Parathyroid adenoma (tissue), 2 donors: ENCODE data around the gene SLC25A2.

ENCODE experiments used
- H2AFZ ChIP-seq: fragments of 300-600 bp; sonication (generic); one replicate; pipeline ENCODE4 v1.7.0; 2017; ENCODE audit warnings: antibody characterized with exemption, mild to moderate bottlenecking
- H3K27ac ChIP-seq: fragments of 300-600 bp; sonication (generic); one replicate; pipeline ENCODE4 v1.7.0; 2017
- H3K27me3 ChIP-seq: fragments of 300-600 bp; sonication (generic); one replicate; pipeline ENCODE4 v1.7.0; 2017; ENCODE audit warnings: low read length; ENCODE audit not compliant: control insufficient read depth, insufficient read depth
- H3K36me3 ChIP-seq: fragments of 300-600 bp; sonication (generic); one replicate; pipeline ENCODE4 v1.7.0; 2017; ENCODE audit warnings: low read length; ENCODE audit not compliant: control insufficient read depth, insufficient read depth
- H3K4me1 ChIP-seq: fragments of 300-600 bp; sonication (generic); one replicate; pipeline ENCODE4 v1.7.0; 2017; ENCODE audit warnings: control low read depth
- H3K4me2 ChIP-seq: fragments of 300-600 bp; sonication (generic); one replicate; pipeline ENCODE4 v1.7.0; 2017; ENCODE audit warnings: low read length
- H3K4me3 ChIP-seq: fragments of 300-600 bp; sonication (generic); one replicate; pipeline ENCODE4 v1.7.0; 2017; ENCODE audit warnings: low read depth, low read length
- H3K79me2 ChIP-seq: fragments of 300-600 bp; sonication (generic); one replicate; pipeline ENCODE4 v1.7.0; 2017; ENCODE audit warnings: control low read depth
- H3K9ac ChIP-seq: fragments of 300-600 bp; sonication (generic); one replicate; pipeline ENCODE4 v1.7.0; 2017; ENCODE audit warnings: mild to moderate bottlenecking
- H3K9me3 ChIP-seq: fragments of 300-600 bp; sonication (generic); one replicate; pipeline ENCODE4 v1.7.0; 2017; ENCODE audit warnings: low read length; ENCODE audit not compliant: control insufficient read depth
- CTCF ChIP-seq: fragments of 300-600 bp; sonication (generic); IDR thresholded peaks from one replicate; pipeline ENCODE4 v1.7.0; 2017; ENCODE audit warnings: antibody characterized with exemption, mild to moderate bottlenecking
- donor health status: primary hyperparathyroidism.

The SLC25A2 gene

GRCh38 chr5:141330299-141331080 lies 26.6 kb upstream of the SLC25A2 start, which contains the start of gene PCDHGA1:
Gene PCDHGA1 (plus strand): TSS chr5:141330514.
- Histone ChIP-seq H3K9ac (no peak within 1 kb of the TSS), H3K27me3 (no peaks in the 10 kb centered on the region), H3K36me3 (no peaks in the 10 kb centered on the region), H3K4me2 (no peak within 1 kb of the TSS), H3K79me2 (no peaks in the 10 kb centered on the region), H2AFZ (no peak within 1 kb of the TSS), H3K9me3 (no peaks in the 10 kb centered on the region), H3K27ac (no peak within 1 kb of the TSS), H3K4me3 (no peak within 1 kb of the TSS), H3K4me1 (no peaks in the 10 kb centered on the region)
- no peak for TF ChIP-seq CTCF

- no peaks in the 10 kb centered on the region for H3K36me3 ChIP-seq
- H3K4me1 ChIP-seq, result no peaks in the 10 kb centered on the region
- no peak overlapping the region for H3K4me2 ChIP-seq
- H3K9ac ChIP-seq, result no peak overlapping the region
- TF ChIP-seq CTCF, result no peak
- H2AFZ ChIP-seq, result no peak overlapping the region
- no peak overlapping the region for H3K27ac ChIP-seq
- no peaks in the 10 kb centered on the region for H3K79me2 ChIP-seq
- H3K4me3 ChIP-seq, result no peak overlapping the region
- no peaks in the 10 kb centered on the region for H3K9me3 ChIP-seq
- no peaks in the 10 kb centered on the region for H3K27me3 ChIP-seq
These were observed 24.4 kb upstream of the SLC25A2 start for GRCh38 chr5:141328231-141328630.

GRCh38 chr5:141326088-141326854 lies 22.4 kb upstream of the SLC25A2 start:
- Histone ChIP-seq H3K4me2 (peak overlapping the region; percentile 67), H3K27ac (peak overlapping the region; percentile 84), H3K79me2 (no peaks in the 10 kb centered on the region), H2AFZ (peak overlapping the region; percentile 87), H3K9me3 (peaks cover 1% of the 10 kb centered on the region), H3K27me3 (no peaks in the 10 kb centered on the region), H3K9ac (peak overlapping the region; percentile 16), H3K36me3 (peaks cover 5% of the 10 kb centered on the region), H3K4me1 (no peaks in the 10 kb centered on the region), H3K4me3 (peak overlapping the region; percentile 52)
- TF ChIP-seq CTCF, result peak; percentile 71

GRCh38 chr5:141322261-141322660 lies 18.4 kb upstream of the SLC25A2 start:
- Histone ChIP-seq H3K4me3 (no peak overlapping the region), H3K9me3 (peaks cover 30% of the 10 kb centered on the region), H3K4me1 (peaks cover 5% of the 10 kb centered on the region), H3K79me2 (peaks cover 13% of the 10 kb centered on the region), H2AFZ (no peak overlapping the region), H3K27ac (no peak overlapping the region), H3K9ac (no peak overlapping the region), H3K4me2 (no peak overlapping the region), H3K27me3 (no peaks in the 10 kb centered on the region), H3K36me3 (peaks cover 32% of the 10 kb centered on the region)
- TF ChIP-seq CTCF, result no peak
